ENCODE results near the gene FEN1. TPM values are rescaled to one million over a fixed set of nuclear protein-coding genes. Genes with fewer than 3 reads are reported as not detected.
A peak's percentile ranks its signal among the peaks of the same experiment; 100 is the strongest.

FEN1 gene
- total and polyA plus RNA-seq, 8 donors: 4.2 to 24.6 (median 10.0) TPM; not detected in 1

- 91 to 94% (median 92%) methylated on average over 5 of the region's 5 CpGs for WGBS, 5 donors
- no peak overlapping the region for H3K4me3 ChIP-seq
- H3K36me3 ChIP-seq: peaks cover 17 to 63% (median 47%) of the 10 kb centered on the region in 4 donors
- H3K9me3 ChIP-seq: no peaks in the 10 kb centered on the region
- no peak for TF ChIP-seq POLR2A (IDR thresholded peaks at IDR 0.05)
- no peak for TF ChIP-seq POLR2AphosphoS5 (IDR thresholded peaks at IDR 0.05)
- no peak for TF ChIP-seq EP300 (IDR thresholded peaks at IDR 0.05)
- TF ChIP-seq, protein P1, sequence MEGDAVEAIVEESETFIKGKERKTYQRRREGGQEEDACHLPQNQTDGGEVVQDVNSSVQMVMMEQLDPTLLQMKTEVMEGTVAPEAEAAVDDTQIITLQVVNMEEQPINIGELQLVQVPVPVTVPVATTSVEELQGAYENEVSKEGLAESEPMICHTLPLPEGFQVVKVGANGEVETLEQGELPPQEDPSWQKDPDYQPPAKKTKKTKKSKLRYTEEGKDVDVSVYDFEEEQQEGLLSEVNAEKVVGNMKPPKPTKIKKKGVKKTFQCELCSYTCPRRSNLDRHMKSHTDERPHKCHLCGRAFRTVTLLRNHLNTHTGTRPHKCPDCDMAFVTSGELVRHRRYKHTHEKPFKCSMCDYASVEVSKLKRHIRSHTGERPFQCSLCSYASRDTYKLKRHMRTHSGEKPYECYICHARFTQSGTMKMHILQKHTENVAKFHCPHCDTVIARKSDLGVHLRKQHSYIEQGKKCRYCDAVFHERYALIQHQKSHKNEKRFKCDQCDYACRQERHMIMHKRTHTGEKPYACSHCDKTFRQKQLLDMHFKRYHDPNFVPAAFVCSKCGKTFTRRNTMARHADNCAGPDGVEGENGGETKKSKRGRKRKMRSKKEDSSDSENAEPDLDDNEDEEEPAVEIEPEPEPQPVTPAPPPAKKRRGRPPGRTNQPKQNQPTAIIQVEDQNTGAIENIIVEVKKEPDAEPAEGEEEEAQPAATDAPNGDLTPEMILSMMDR (IDR thresholded peaks at IDR 0.05): no peak
- peaks cover 0 to 6% (median 0%) of the 10 kb centered on the region in 3 donors for H3K27me3 ChIP-seq
- H3K4me1 ChIP-seq: peaks cover under 1 to 25% (median 18%) of the 10 kb centered on the region in 4 donors
- no peak for DNase-seq
- intact Hi-C loops (cut with DNase I; ENCODE audit: low total_unique reads): loop anchor here (10.0 kb wide), 1 partner anchor 143 kb away; the partner anchor contains the start of gene BEST1
- no peak overlapping the region for H3K27ac ChIP-seq
Observed at GRCh38 chr11:61811831-61812230, 19.1 kb downstream of the FEN1 start.

DNA sequence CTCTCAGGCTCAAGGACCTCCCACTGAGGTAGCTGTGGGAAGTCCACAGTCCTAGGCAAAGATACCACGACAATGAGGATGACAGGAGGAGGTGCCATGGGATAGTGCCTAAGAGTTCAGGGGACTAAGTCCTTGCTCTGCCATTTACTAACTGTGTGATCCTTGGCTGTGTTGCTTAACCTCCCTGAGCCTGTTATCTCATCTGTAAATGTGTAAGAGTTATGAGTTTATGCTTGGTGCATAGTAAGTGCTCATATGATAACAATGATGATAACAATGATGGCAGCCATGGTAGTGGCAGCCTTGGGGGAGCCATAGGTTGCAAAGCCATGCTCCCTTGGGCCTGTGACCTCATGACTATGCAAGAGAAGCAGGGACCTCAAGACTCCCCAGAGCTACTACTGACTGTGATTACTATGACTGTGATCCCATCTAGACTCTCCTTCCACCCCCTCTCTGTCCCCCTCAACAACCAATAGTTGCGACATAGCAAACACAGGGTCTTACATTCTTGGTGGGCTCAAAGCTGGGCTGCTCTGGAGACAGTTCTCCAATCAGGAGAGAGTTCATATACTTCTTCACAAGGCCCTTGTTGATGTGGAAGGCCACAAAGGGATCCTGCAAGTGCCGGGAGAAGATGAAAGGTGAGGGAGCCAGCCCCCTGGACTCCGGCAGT lies 20.2 kb downstream of the FEN1 start:
- 82 to 95% (median 92%) methylated on average over 4 of the region's 4 CpGs for WGBS, 5 donors
- no peak overlapping the region for H3K27ac ChIP-seq
- H3K9me3 ChIP-seq: no peaks in the 10 kb centered on the region
- DNase-seq: no peak
- peaks cover 0 to 13% (median 0%) of the 10 kb centered on the region in 3 donors for H3K27me3 ChIP-seq
- no peak overlapping the region for H3K4me3 ChIP-seq
- TF ChIP-seq EP300 (IDR thresholded peaks at IDR 0.05): no peak
- TF ChIP-seq, protein P1 (IDR thresholded peaks at IDR 0.05): no peak
- peaks cover 17 to 55% (median 41%) of the 10 kb centered on the region in 4 donors for H3K36me3 ChIP-seq
- intact Hi-C loops (cut with DNase I; ENCODE audit: low total_unique reads): loop anchor here (10.0 kb wide), 1 partner anchor 142 kb away; the partner anchor contains the start of gene BEST1
- peaks cover 7 to 31% (median 25%) of the 10 kb centered on the region in 4 donors for H3K4me1 ChIP-seq

GRCh38 chr11:61814247-61814957 lies 21.7 kb downstream of the FEN1 start:
- Histone ChIP-seq H3K9me3 (no peaks in the 10 kb centered on the region), H3K36me3 (peaks cover 17 to 40% (median 30%) of the 10 kb centered on the region in 4 donors), H3K27ac (peak overlapping the region; percentile 54 to 98 (median 93)), H3K4me1 (peaks cover 7 to 31% (median 25%) of the 10 kb centered on the region in 4 donors), H3K27me3 (peaks cover 0 to 13% (median 0%) of the 10 kb centered on the region in 3 donors), H3K4me3 (peak overlapping the region; percentile 60 to 78 (median 72))
- intact Hi-C loops (cut with DNase I; ENCODE audit: low total_unique reads): loop anchor here (10.0 kb wide), 1 partner anchor 140 kb away; the partner anchor contains the start of gene BEST1
- 59 to 70% (median 68%) methylated on average over 16 of the region's 16 CpGs for WGBS, 5 donors
- TF ChIP-seq, protein P1 (IDR thresholded peaks at IDR 0.05): no peak
- TF ChIP-seq POLR2A (IDR thresholded peaks at IDR 0.05) (no peak), EP300 (IDR thresholded peaks at IDR 0.05) (no peak), POLR2AphosphoS5 (IDR thresholded peaks at IDR 0.05) (no peak)
- peak in 1 of 2 donors; percentile 70 for DNase-seq

Data from stomach (tissue), 9 donors.